ENCODE measurements around the gene ADGRG6.

DNA sequence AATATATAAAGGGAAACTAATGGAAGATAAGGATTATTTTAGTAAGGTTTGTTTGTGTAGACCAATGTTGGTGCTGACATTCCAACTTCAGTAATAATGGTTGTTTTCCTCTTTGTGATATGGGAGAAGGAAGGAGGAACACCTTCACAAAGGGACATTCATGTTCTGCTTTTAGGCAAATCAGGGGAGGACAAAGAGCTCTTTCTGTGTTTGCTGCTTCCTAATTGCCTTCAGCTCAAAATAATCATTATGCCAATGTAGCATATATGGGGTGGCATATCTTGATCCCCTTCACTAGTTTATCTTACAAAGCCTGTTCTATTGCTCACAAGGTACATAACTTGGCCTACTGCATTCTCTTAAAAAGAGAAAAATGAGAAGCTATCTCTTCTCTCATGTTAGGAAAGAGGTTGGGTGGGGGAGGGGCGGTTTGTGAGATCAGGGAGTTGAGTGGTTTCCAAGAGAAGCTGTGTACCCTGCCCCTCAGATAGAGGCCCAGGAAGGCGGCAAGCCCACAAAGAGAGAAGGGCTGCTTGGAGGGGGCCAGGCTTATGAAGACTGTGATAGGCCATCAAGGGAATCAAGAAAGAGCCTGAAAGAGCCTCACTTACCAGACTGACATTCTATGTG is 4.7 kb upstream of the ADGRG6 start:
- TF ChIP-seq, protein P1, sequence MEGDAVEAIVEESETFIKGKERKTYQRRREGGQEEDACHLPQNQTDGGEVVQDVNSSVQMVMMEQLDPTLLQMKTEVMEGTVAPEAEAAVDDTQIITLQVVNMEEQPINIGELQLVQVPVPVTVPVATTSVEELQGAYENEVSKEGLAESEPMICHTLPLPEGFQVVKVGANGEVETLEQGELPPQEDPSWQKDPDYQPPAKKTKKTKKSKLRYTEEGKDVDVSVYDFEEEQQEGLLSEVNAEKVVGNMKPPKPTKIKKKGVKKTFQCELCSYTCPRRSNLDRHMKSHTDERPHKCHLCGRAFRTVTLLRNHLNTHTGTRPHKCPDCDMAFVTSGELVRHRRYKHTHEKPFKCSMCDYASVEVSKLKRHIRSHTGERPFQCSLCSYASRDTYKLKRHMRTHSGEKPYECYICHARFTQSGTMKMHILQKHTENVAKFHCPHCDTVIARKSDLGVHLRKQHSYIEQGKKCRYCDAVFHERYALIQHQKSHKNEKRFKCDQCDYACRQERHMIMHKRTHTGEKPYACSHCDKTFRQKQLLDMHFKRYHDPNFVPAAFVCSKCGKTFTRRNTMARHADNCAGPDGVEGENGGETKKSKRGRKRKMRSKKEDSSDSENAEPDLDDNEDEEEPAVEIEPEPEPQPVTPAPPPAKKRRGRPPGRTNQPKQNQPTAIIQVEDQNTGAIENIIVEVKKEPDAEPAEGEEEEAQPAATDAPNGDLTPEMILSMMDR (IDR thresholded peaks at IDR 0.05; ENCODE audit: insufficient read depth, low read length, poor library complexity, severe bottlenecking), result no peak
- no peak for TF ChIP-seq EZH2phosphoT487 (conservative IDR thresholded peaks at IDR 0.05; ENCODE audit: low read length)
